GM10248 (cell line): ENCODE data around the gene SORT1.

Source experiments
- CTCF ChIA-PET: fragments of 300-600 bp; sonication (Branson Sonifier 250); formaldehyde crosslinking; extraction: SDS; loops from one replicate; lab custom pipeline; 2021; ENCODE audit warnings: antibody characterized with exemption; lab: Yijun Ruan, JAX
- POLR2A ChIA-PET: fragments of 350-650 bp; sonication (Branson Sonifier 250); formaldehyde crosslinking; extraction: SDS; loops from one replicate; lab custom pipeline; 2020; ENCODE audit warnings: antibody characterized with exemption; lab: Yijun Ruan, JAX
- DNase-seq: peaks from one replicate; pipeline ENCODE4 v3.0.0; 2012; ENCODE audit errors: extremely low spot score
- CTCF ChIP-seq: IDR thresholded peaks from 2 replicates; pipeline ENCODE4 v1.5.1; 2012; ENCODE audit warnings: mild to moderate bottlenecking, low read depth; ENCODE audit errors: extremely low read depth, missing control alignments, control extremely low read depth

Gene SORT1

GRCh38 chr1:109347511-109347910 is 50.2 kb downstream of the SORT1 start:
- ChIA-PET POLR2A (no interaction called here), CTCF (no interaction called here)
- DNase-seq = no peak
- TF ChIP-seq CTCF = no peak

- POLR2A ChIA-PET = no interaction called here
- CTCF ChIA-PET = interaction anchor here (1.2 to 1.5 kb wide), 3 partner anchors 10 to 56 kb away, joined by 3 to 4 read pairs (median 3); no protein-coding TSS in a partner anchor
- no peak for DNase-seq
- TF ChIP-seq CTCF = no peak
Measured at GRCh38 chr1:109341944-109342930, 55.5 kb downstream of the SORT1 start.

- POLR2A ChIA-PET = no interaction called here
- TF ChIP-seq CTCF = no peak
- CTCF ChIA-PET = no interaction called here
- DNase-seq = no peak
Measured at GRCh38 chr1:109338608-109339007, 59.1 kb downstream of the SORT1 start.

GRCh38 chr1:109338091-109338490 is 59.6 kb downstream of the SORT1 start:
- ChIA-PET POLR2A (no interaction called here), CTCF (no interaction called here)
- no peak for TF ChIP-seq CTCF
- DNase-seq = no peak

- CTCF ChIA-PET = interaction anchor here (1.4 kb wide), 1 partner anchor 20 kb away, joined by 3 read pairs; no protein-coding TSS in a partner anchor
- DNase-seq = no peak
- no peak for TF ChIP-seq CTCF
- POLR2A ChIA-PET = no interaction called here
Measured at GRCh38 chr1:109335091-109335490, 62.6 kb downstream of the SORT1 start.

GRCh38 chr1:109331113-109331512 is 66.6 kb downstream of the SORT1 start:
- ChIA-PET CTCF (interaction anchor here (1.3 kb wide), 1 partner anchor 201 kb away, joined by 3 read pairs; no protein-coding TSS in a partner anchor), POLR2A (no interaction called here)
- TF ChIP-seq CTCF = no peak
- no peak for DNase-seq
